ENCODE results near the gene ATP8A2.

- TF ChIP-seq POLR2A (IDR thresholded peaks at IDR 0.05), result no peak
- TF ChIP-seq, protein P1, sequence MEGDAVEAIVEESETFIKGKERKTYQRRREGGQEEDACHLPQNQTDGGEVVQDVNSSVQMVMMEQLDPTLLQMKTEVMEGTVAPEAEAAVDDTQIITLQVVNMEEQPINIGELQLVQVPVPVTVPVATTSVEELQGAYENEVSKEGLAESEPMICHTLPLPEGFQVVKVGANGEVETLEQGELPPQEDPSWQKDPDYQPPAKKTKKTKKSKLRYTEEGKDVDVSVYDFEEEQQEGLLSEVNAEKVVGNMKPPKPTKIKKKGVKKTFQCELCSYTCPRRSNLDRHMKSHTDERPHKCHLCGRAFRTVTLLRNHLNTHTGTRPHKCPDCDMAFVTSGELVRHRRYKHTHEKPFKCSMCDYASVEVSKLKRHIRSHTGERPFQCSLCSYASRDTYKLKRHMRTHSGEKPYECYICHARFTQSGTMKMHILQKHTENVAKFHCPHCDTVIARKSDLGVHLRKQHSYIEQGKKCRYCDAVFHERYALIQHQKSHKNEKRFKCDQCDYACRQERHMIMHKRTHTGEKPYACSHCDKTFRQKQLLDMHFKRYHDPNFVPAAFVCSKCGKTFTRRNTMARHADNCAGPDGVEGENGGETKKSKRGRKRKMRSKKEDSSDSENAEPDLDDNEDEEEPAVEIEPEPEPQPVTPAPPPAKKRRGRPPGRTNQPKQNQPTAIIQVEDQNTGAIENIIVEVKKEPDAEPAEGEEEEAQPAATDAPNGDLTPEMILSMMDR (IDR thresholded peaks at IDR 0.05), result no peak
These were observed 97.4 kb downstream of the ATP8A2 start for GRCh38 chr13:25469169-25469525.

Measured in transverse colon (tissue), 3 donors.